Omental fat pad (tissue), 4 donors: ENCODE measurements around the gene PKP3. TPM values are rescaled to one million over a fixed set of nuclear protein-coding genes. Genes with fewer than 3 reads are reported as not detected.

Source experiments
- ATAC-seq: fragments of 150-250 bp; one replicate; pipeline ENCODE4 v1.9.1; 2016; ENCODE audit warnings: mild to moderate bottlenecking, moderate library complexity; ENCODE audit not compliant: low FRiP score
- DNase-seq: peaks from one replicate; pipeline ENCODE4 v3.0.0-alpha.2; 2019; ENCODE audit warnings: low spot score
- CTCF ChIP-seq, 3 donors: fragments of 450-650 bp; IDR thresholded peaks; one replicate each; pipeline ENCODE4 v1.5.1; 2016 to 2017; ENCODE audit warnings: antibody characterized with exemption in 3 of 3, mild to moderate bottlenecking in 3 of 3, moderate library complexity in 2 of 3
- total RNA-seq, 4 donors: library from RNA; depleted of rRNA; stranded (reverse); fragments of >200 nt; gene quantifications; one replicate each; pipeline ENCODE4 v1.1.0, GENCODE V29; 2016

Gene PKP3
- total RNA-seq, 4 donors from 2014 or later: 0.09 to 0.96 (median 0.95) TPM; not detected in 1

- DNase-seq (no peak), ATAC-seq (no peak)
- TF ChIP-seq CTCF (IDR thresholded peaks at IDR 0.05): no peak
Measured at GRCh38 chr11:405954-406795, 12.2 kb downstream of the PKP3 start.

GRCh38 chr11:406796-407650, 13.0 kb downstream of the PKP3 start:
- ATAC-seq: peak; percentile 37
- no peak for DNase-seq
- no peak for TF ChIP-seq CTCF (IDR thresholded peaks at IDR 0.05)

- no peak for TF ChIP-seq CTCF (IDR thresholded peaks at IDR 0.05)
- ATAC-seq: peak; percentile 14
- DNase-seq: no peak
Measured at GRCh38 chr11:407651-408123, 13.7 kb downstream of the PKP3 start.

- DNase-seq: no peak
Measured at GRCh38 chr11:408154-409007, 14.4 kb downstream of the PKP3 start.

GRCh38 chr11:409008-409599, 15.1 kb downstream of the PKP3 start:
- no peak for DNase-seq
- ATAC-seq: no peak
- TF ChIP-seq CTCF (IDR thresholded peaks at IDR 0.05): no peak

More at GRCh38 chr11:408154-409007, 14.4 kb downstream of the PKP3 start:
- no peak for TF ChIP-seq CTCF (IDR thresholded peaks at IDR 0.05)
- ATAC-seq: no peak
